Stimulated activated CD4-positive, alpha-beta T cell treated with anti-CD3 and anti-CD28 coated beads, TNF-alpha, amount 100 ng/mL, for 48 hours (primary cell): ENCODE data around the gene CD274.
"Not testable (repeated sequence)": the region's sequence is repeated elsewhere in the genome, so short reads cannot be mapped to it uniquely, and the experiment has no call there.

ENCODE experiments used
- DNase-seq, 3 donors: peaks; one replicate each; pipeline ENCODE4 v3.0.0-alpha.2; 2020; ENCODE audit warnings: low read depth in 3 of 3

Gene CD274

GRCh38 chr9:5450359-5451091 lies at the start of gene CD274:
TSS of gene CD274 (plus strand) at chr9:5450542. CDS start at chr9:5456114, 5,572 bp downstream.
- DNase-seq, result peak; percentile 71 to 74 (median 72)

- no peak for DNase-seq
Observed at GRCh38 chr9:5402217-5402616, 48.1 kb upstream of the CD274 start.

DNA sequence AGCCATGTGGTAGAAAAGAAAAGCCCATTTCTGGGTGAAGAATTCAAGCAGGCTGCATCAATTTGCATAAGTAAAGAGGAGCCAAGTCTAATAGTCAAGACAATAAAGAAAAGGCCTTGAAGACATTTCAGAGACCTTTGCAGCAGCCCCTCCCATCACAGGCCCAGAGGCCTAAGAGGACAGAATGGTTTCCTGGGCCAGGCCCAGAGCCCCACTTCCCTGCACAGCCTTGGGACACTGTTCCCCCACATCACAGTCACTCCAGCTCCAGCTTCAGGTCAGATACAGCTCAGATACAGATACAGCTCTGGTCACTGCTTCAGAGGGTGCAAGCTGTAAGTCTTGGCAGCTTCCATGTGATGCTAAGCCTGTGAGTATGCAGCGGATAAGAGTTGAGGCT lies 41.7 kb upstream of the CD274 start:
- DNase-seq, result no peak

DNA sequence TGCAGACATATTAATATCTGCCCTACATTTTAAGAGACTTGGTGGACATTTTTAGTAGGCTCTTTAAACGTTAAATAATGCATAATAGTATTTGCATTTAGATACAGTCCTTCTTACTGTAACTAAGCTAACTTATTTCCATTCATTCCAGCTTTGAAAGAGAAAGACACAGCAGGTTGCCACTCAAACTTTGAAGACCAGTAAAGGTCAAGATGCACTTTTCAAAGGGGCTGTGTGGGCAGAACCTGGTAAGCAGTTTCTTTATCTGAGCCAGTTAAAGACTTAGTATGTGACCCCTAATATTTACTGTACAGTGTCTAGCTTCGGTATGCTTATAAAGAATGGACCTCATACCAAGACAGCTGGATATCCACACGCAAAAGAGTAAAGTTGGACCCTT lies 33.4 kb upstream of the CD274 start:
- DNase-seq, result no peak

DNA sequence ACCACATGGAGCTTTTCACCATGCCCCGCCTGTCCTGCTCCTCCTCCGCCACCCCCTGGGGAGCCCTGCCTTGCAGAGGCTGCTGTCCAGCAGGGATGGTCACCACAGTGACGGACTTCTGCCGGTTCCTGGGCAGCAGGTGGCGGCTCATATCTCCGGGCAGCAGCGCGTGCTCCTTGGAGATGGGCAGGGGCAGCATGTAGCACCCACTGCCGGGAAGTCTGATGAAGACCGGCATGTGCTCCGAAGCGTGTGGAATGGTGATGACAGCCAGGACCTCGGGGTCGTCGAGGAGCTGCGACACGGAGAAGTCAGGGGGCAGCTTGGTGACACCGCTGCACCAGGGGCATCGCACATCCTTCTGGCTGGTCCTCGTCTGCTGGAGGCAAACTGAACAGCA lies 31.9 kb upstream of the CD274 start:
- no peak for DNase-seq

- DNase-seq, result no peak
Observed at GRCh38 chr9:5419987-5420386, 30.4 kb upstream of the CD274 start.

DNA sequence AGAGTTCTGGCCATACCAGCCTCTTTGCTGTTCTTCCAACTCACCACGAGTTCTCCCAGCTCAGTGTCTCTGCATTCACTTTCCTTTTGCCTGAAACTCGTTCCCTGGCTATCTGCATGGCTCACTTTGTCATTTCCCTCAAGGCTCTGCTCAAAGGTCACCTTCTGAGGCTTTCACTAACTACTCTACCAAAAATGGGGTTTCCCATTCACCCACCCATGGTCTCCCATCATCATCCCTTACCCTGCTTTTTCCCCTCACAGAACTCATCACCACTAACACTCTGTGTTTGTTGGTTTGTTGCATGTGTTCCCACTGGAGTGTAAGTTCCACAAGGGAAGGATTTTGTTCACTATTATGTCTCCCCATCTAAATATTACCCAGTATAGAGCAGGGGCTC lies 29.2 kb upstream of the CD274 start:
- no peak for DNase-seq

GRCh38 chr9:5422276-5422675 lies 28.1 kb upstream of the CD274 start:
- DNase-seq, result no peak

GRCh38 chr9:5425006-5425628 lies 25.2 kb upstream of the CD274 start:
- no peak for DNase-seq

DNA sequence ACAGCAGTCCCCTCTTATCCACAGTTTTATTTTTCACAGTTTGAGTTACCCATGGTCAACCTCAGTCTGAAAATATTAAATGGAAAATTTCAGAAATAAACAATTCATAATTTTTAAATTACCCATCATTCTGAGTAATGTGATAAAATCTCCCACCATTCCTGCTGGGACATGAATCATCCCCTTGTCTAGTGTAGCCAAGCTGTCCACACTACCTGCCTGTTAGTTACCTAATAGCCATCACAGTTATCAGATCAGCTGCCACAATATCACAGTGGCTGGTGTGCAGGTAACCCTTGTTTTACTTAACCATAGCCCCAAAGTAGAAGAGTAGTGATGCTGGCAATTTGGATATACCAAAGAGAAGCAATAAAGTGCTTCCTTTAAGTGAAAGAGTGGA lies 23.3 kb upstream of the CD274 start:
- DNase-seq, result no peak

GRCh38 chr9:5428172-5428571 lies 22.2 kb upstream of the CD274 start:
- DNase-seq, result no peak

DNA sequence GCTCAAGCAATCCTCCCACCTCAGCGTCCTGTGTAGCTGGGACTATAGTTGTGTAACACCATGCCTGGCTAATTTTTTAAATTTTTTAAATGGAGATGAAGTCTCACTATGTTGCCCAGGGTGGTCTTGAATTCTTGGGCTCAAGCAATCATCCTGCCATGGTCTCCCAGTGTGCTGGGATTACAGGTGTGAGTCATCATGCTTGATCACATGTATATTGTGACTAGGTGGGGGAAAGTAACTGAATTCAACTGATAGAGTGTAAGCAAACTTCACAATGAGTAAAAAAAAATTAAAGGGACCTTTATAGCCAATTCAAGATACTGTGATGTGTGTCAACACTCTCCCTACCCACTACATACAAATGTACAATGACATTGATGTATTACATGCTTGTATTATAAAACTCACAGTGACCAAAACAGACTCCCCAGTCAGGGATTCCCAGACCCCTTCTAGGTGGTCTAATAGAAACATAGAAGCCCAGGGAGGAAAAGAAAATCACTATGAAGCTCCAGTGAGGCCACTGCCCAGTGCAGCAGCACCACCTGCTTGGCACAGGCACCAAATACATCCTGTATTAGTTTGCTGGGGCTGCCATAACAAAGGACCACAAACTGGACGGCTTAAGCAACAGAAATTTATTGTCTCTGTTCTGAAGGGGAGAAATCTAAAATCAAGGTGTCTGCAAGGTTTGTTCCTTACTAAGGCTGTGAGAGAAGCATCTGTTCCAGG lies 21.4 kb upstream of the CD274 start:
- no peak for DNase-seq

GRCh38 chr9:5429873-5430564 lies 20.3 kb upstream of the CD274 start:
- no peak for DNase-seq

DNA sequence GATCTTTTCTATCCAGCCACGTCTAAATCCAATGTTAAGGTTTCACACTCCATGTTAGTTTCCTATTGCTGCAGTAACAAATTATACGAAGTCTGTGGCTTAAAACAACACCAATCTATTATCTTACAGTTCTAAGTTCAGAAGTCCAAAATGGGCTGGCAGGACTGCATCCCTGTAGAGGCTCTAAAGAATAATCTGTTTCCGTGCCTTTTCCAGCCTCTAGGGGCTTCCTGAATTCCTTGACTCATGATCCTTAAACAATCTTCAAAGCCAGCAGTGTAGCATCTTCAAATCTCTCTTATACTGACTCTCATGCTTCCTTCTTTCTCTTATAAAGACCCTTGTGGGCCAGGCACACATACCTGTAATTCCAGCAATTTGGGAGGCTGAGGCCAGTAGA lies 19.4 kb upstream of the CD274 start:
- DNase-seq, result no peak

DNA sequence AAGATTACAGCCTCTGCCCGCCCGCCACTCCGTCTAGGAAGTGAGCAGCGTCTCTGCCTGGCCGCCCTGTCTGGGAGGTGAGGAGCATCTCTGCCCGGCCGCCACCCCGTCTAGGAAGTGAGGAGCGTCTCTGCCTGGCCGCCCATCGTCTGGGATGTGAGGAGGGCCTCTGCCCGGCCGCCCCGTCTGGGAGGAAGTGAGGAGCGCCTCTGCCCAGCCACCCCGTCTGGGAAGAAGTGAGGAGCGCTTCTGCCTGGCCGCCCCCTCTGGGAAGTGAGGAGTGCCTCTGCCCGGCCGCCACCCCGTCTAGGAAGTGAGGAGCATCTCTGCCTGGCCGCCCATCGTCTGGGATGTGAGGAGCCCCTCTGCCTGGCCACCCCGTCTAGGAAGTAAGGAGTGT lies 17.5 kb upstream of the CD274 start:
- DNase-seq, result not testable (repeated sequence)

GRCh38 chr9:5433328-5433727 lies 17.0 kb upstream of the CD274 start:
- DNase-seq, result not testable (repeated sequence)

GRCh38 chr9:5433841-5434810 lies 16.2 kb upstream of the CD274 start:
- not testable (repeated sequence) for DNase-seq

DNA sequence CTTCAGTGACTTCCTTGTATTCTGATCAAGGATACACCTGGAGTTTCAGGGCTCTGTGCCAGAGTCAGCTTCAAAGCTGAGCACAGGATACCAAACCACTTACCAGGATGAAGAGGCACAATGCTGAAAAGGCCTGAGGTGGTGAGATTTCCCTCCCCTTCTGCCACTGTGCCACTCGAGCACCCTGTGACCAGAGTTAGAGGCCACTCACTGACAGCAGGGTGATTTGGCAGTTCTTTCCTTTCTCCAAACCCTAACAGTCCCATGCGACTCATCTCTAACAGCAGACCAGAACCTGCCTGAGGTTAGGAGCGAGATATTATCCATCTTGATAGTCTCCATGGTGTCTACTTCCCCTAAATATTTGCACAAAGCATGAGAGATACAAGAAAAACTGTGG lies 14.4 kb upstream of the CD274 start:
- DNase-seq, result no peak

DNA sequence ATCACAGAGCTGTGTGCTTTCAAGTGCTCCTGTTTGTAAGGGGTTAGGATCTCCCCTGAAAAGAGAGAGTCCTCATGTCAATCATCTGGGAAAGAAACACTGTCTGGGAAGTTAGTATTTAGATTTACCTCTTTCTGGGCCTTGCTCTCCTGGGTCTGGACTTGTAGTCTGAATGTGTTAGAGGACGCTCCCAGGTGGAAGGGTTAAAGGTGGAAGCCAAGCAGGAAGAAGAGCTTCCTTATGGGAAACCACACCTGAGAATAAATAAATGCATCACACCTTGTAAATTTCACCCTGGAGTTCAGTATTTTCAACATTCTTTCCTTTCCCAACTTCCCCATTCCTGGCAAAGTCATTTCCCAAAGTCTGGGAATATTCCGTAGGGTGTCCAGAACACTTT lies 13.9 kb upstream of the CD274 start:
- DNase-seq, result no peak

GRCh38 chr9:5437254-5438216 lies 12.8 kb upstream of the CD274 start, which contains the start of gene PLGRKT:
TSS of gene PLGRKT (minus strand) at chr9:5437925. CDS start at chr9:5431977, 5,948 bp downstream.
- DNase-seq, result peak; percentile 78 to 86 (median 81)
